Mesenchymal stem cell (in vitro differentiated cells and primary cell): Measurements from ENCODE around the gene IGFBP6.

Experiments used
- DNase-seq: peaks from one replicate; pipeline ENCODE4 v3.0.0-alpha.2; 2013
- H2AFZ ChIP-seq: one replicate; pipeline ENCODE4 v1.6.1; 2013; ENCODE audit warnings: low read depth, mild to moderate bottlenecking, control low read depth, inconsistent platforms, low read length, moderate library complexity
- H2AK5ac ChIP-seq: 2 replicates; pipeline ENCODE4 v1.6.1; 2013; ENCODE audit warnings: low read length, moderate library complexity, mild to moderate bottlenecking, inconsistent platforms; ENCODE audit not compliant: severe bottlenecking
- H2BK120ac ChIP-seq: one replicate; pipeline ENCODE4 v1.6.1; 2013; ENCODE audit warnings: low read depth, mild to moderate bottlenecking, inconsistent platforms, low read length, moderate library complexity
- H2BK12ac ChIP-seq, 2 experiments: one replicate each; pipeline ENCODE4 v1.6.1; 2013; ENCODE audit warnings: inconsistent platforms in 2 of 2, low read length in 2 of 2, mild to moderate bottlenecking in 2 of 2, moderate library complexity in 2 of 2, control low read depth in 1 of 2
- H2BK15ac ChIP-seq: one replicate; pipeline ENCODE4 v1.6.1; 2013; ENCODE audit warnings: mild to moderate bottlenecking, low read depth, inconsistent platforms; ENCODE audit not compliant: poor library complexity, severe bottlenecking
- H2BK5ac ChIP-seq: 2 replicates; pipeline ENCODE4 v1.6.1; 2013; ENCODE audit warnings: low read depth, mild to moderate bottlenecking, low read length, control low read depth, inconsistent platforms; ENCODE audit not compliant: poor library complexity, severe bottlenecking
- H3K14ac ChIP-seq, 2 experiments: one replicate each; pipeline ENCODE4 v1.6.1; 2013; ENCODE audit warnings: inconsistent platforms in 2 of 2, low read length in 2 of 2, control low read depth in 1 of 2, mild to moderate bottlenecking in 1 of 2, moderate library complexity in 1 of 2
- H3K18ac ChIP-seq, 2 experiments: one replicate each; pipeline ENCODE4 v1.6.1; 2013; ENCODE audit warnings: inconsistent platforms in 2 of 2, low read length in 2 of 2, control low read depth in 1 of 2, low read depth in 1 of 2, mild to moderate bottlenecking in 1 of 2
- H3K23ac ChIP-seq, 2 experiments: one replicate each; pipeline ENCODE4 v1.6.1; 2013; ENCODE audit warnings: inconsistent platforms in 2 of 2, low read length in 2 of 2, mild to moderate bottlenecking in 2 of 2, moderate library complexity in 2 of 2, control low read depth in 1 of 2
- H3K27ac ChIP-seq: 2 replicates; pipeline ENCODE4 v1.5.1; 2013; ENCODE audit warnings: mild to moderate bottlenecking, moderate library complexity, low read length, control low read depth, inconsistent platforms; ENCODE audit not compliant: poor library complexity, severe bottlenecking
- H3K27me3 ChIP-seq, 2 experiments: 2 replicates each; pipeline versions ENCODE4 v1.6.1 to v1.7.0; 2013; ENCODE audit warnings: low read length in 2 of 2, mild to moderate bottlenecking in 2 of 2, moderate library complexity in 2 of 2, control low read depth in 1 of 2, inconsistent platforms in 1 of 2; ENCODE audit not compliant: control insufficient read depth in 1 of 2, insufficient read depth in 1 of 2
- H3K36me3 ChIP-seq, 2 experiments: 2 replicates each; pipeline versions ENCODE4 v1.6.1 to v1.7.0; 2013; ENCODE audit warnings: low read length in 2 of 2, control low read depth in 1 of 2, inconsistent platforms in 1 of 2, low read depth in 1 of 2, mild to moderate bottlenecking in 1 of 2; ENCODE audit not compliant: insufficient read depth in 2 of 2, control insufficient read depth in 1 of 2
- H3K4ac ChIP-seq, 2 experiments: one replicate each; pipeline ENCODE4 v1.6.1; 2013; ENCODE audit warnings: inconsistent platforms in 2 of 2, low read length in 2 of 2, mild to moderate bottlenecking in 2 of 2, moderate library complexity in 2 of 2, control low read depth in 1 of 2, low read depth in 1 of 2
- H3K4me1 ChIP-seq: 2 replicates; pipeline ENCODE4 v1.6.1; 2013; ENCODE audit warnings: low read depth, low read length, control low read depth; ENCODE audit not compliant: control insufficient read depth, insufficient read depth
- H3K4me2 ChIP-seq: 2 replicates; pipeline ENCODE4 v1.6.1; 2013; ENCODE audit warnings: low read length, mild to moderate bottlenecking, inconsistent platforms; ENCODE audit not compliant: poor library complexity, severe bottlenecking
- H3K4me3 ChIP-seq, 2 experiments: 2 replicates each; pipeline versions ENCODE4 v1.5.1 to v1.7.0; 2013; ENCODE audit warnings: low read length in 2 of 2, mild to moderate bottlenecking in 2 of 2, control low read depth in 1 of 2, low read depth in 1 of 2; ENCODE audit not compliant: insufficient read depth in 1 of 2
- H3K79me1 ChIP-seq: replicated peaks from 2 replicates; pipeline ENCODE4 v1.6.1; 2013; ENCODE audit warnings: mild to moderate bottlenecking, control low read depth, low read length, inconsistent platforms; ENCODE audit not compliant: poor library complexity, severe bottlenecking
- H3K9ac ChIP-seq: 2 replicates; pipeline ENCODE4 v1.7.0; 2013; ENCODE audit warnings: mild to moderate bottlenecking, low read length, moderate library complexity
- H3K9me3 ChIP-seq: 2 replicates; pipeline ENCODE4 v1.7.0; 2013; ENCODE audit warnings: mild to moderate bottlenecking, low read length; ENCODE audit not compliant: control insufficient read depth
- H4K8ac ChIP-seq: one replicate; pipeline ENCODE4 v1.6.1; 2013; ENCODE audit warnings: inconsistent platforms, mild to moderate bottlenecking, low read length, moderate library complexity
- H4K91ac ChIP-seq: one replicate; pipeline ENCODE4 v1.6.1; 2013; ENCODE audit warnings: mild to moderate bottlenecking, low read length, inconsistent platforms
- WGBS: methylation state at CpG from one replicate; pipeline ENCODE4 v1.1.7; 2013; ENCODE audit warnings: mixed read lengths; 5-methylcytosine and 5-hydroxymethylcytosine counted together

The IGFBP6 gene

DNA sequence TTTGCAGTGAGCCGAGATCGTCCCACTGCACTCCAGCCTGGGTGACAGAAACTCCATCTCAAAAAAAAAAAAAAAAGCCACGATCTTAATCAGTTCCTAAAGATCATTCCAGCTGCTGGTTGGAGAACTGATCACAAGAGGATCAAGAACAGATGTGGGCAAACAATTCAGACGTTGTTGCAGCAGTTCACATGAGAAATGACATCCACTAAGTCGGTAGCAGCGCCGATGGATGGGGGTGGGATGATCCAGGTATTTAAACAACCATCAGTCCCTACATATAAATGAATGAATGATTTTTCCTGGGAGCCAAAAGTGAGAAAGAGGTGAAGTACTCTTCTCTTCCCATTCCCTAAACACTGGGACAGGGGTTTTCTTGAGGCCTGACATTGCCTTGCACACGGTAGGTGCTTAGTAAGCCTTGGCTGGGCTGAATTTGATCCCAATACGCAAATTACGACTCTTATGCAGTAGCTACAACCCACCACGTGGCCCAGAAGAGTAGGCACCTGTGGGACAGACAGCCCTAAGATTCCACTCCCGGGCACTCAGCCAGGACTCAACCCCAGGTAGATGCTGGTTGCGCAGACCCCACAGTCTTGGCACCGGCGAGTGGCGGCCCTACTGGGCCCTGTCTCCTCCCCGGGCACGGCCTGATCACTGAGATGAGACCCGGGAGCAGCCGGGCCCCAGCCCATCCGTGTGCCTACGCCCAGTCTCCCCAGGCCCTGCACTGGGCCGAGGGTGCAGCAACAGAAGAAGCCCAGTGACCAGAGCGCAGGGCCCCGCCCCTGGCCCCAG is 18.8 kb upstream of the IGFBP6 start:
- Histone ChIP-seq H2BK15ac (no peak overlapping the region), H3K9me3 (no peaks in the 10 kb centered on the region), H3K9ac (peak overlapping the region; percentile 88), H3K27me3 (no peaks in the 10 kb centered on the region), H3K27ac (peak overlapping the region; percentile 79), H3K4me3 (peak overlapping the region; percentile 68 to 85), H3K23ac (peak overlapping the region in 1 of 2 experiments; percentile 19), H3K18ac (peak overlapping the region; percentile 34 to 81), H3K4me2 (peak overlapping the region; percentile 83), H2AFZ (peak overlapping the region; percentile 39), H3K14ac (peak overlapping the region in 1 of 2 experiments; percentile 85), H3K79me1 (peaks cover 28% of the 10 kb centered on the region), H2BK5ac (peak overlapping the region; percentile 10), H3K4me1 (peaks cover 5% of the 10 kb centered on the region), H3K4ac (peak overlapping the region; percentile 15 to 98), H4K91ac (peak overlapping the region; percentile 94), H3K36me3 (peaks cover 28 to 30% of the 10 kb centered on the region in 2 experiments), H4K8ac (peak overlapping the region; percentile 88), H2BK120ac (peak overlapping the region; percentile 91), H2BK12ac (no peak overlapping the region), H2AK5ac (peak overlapping the region; percentile 72)
- 23% methylated on average over 20 of the region's 25 CpGs for WGBS
- peak; percentile 50 for DNase-seq

DNA sequence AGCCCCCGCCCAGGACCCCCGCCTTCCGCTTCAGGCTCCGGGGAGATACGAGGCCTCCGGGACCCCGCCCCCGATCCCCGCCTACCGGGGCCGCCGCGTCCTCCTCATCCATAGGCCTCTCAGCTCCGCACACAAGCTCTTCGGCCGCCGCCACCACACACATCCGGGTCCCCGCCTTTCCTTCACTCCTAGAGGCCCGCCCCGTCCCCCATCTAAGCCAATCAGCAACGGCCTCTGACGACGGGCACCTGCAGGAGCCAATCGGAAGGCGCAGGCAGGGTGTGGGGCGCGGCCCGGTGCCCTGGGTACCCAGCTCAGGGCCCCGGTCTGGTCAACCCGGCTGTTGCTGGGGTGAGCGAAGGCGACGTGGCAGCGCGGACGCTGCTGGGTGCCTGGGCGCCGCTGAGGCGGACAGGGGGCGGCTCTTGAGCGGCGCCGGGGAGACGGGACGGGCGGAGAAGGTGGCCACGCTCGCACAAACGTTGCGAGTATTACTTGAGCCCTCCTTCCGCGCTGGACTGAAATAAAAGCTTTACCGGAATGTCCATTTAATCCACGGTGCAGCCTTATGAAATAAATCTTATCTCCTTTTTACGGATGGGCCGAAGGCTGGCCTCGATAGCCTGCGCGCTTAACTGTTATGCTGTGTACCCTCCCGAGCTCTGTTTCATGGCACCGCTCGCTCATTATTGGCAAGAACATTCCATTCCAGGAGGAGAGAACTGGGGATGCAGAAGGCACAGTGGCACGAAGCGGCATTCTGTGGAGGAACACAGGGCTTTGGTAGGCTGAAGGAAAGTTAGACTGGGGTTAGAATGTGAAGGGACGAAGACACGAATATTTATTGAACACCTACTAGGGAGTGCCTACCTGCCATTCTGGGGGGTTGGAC is 18.0 kb upstream of the IGFBP6 start, which contains the start of gene SPRYD3:
Gene SPRYD3, minus strand, starts transcription at position 165 of the 892 bp plus-strand sequence. Its CDS starts 57 bp downstream, at position 108.
- H3K79me1 ChIP-seq: peaks cover 25% of the 10 kb centered on the region
- peak within 1 kb of the TSS in 1 of 2 experiments; percentile 85 for H2BK12ac ChIP-seq
- H4K8ac ChIP-seq: peak within 1 kb of the TSS; percentile 95
- 2% methylated on average over 62 of the region's 67 CpGs for WGBS
- H3K27me3 ChIP-seq: no peaks in the 10 kb centered on the region
- H3K4me3 ChIP-seq: peak within 1 kb of the TSS; percentile 68 to 87
- H3K9me3 ChIP-seq: no peaks in the 10 kb centered on the region
- peak within 1 kb of the TSS in 1 of 2 experiments; percentile 73 for H3K23ac ChIP-seq
- peak within 1 kb of the TSS; percentile 83 for H3K4me2 ChIP-seq
- H2BK15ac ChIP-seq: peak within 1 kb of the TSS; percentile 88
- peak within 1 kb of the TSS; percentile 63 for H2AFZ ChIP-seq
- H3K27ac ChIP-seq: peak within 1 kb of the TSS; percentile 96
- peak; percentile 98 for DNase-seq
- peaks cover 20 to 30% of the 10 kb centered on the region in 2 experiments for H3K36me3 ChIP-seq
- peak within 1 kb of the TSS; percentile 34 for H2BK5ac ChIP-seq
- H2AK5ac ChIP-seq: peak within 1 kb of the TSS; percentile 72
- H4K91ac ChIP-seq: peak within 1 kb of the TSS; percentile 95
- peak within 1 kb of the TSS; percentile 93 to 99 for H3K18ac ChIP-seq
- H3K4ac ChIP-seq: peak within 1 kb of the TSS; percentile 80 to 98
- peak within 1 kb of the TSS in 1 of 2 experiments; percentile 88 for H3K14ac ChIP-seq
- peak within 1 kb of the TSS; percentile 94 for H3K9ac ChIP-seq
- H2BK120ac ChIP-seq: peak within 1 kb of the TSS; percentile 91
- H3K4me1 ChIP-seq: peaks cover 5% of the 10 kb centered on the region

GRCh38 chr12:53082637-53083175 is 14.8 kb upstream of the IGFBP6 start:
- H4K91ac ChIP-seq: no peak overlapping the region
- H3K4me3 ChIP-seq: no peak overlapping the region
- no peak overlapping the region for H3K9ac ChIP-seq
- no peak overlapping the region for H2BK15ac ChIP-seq
- no peak overlapping the region for H3K4me2 ChIP-seq
- no peak overlapping the region for H2BK5ac ChIP-seq
- no peaks in the 10 kb centered on the region for H3K9me3 ChIP-seq
- no peak overlapping the region for H3K4ac ChIP-seq
- H4K8ac ChIP-seq: no peak overlapping the region
- peaks cover 2% of the 10 kb centered on the region for H3K79me1 ChIP-seq
- no peaks in the 10 kb centered on the region for H3K36me3 ChIP-seq
- H3K23ac ChIP-seq: no peak overlapping the region
- H3K27me3 ChIP-seq: peaks cover 0 to 9% of the 10 kb centered on the region in 2 experiments
- no CpG with 5 or more reads among the region's 2 CpGs for WGBS
- H2AFZ ChIP-seq: no peak overlapping the region
- H3K18ac ChIP-seq: no peak overlapping the region
- peaks cover 5% of the 10 kb centered on the region for H3K4me1 ChIP-seq
- no peak overlapping the region for H3K14ac ChIP-seq
- H3K27ac ChIP-seq: no peak overlapping the region
- no peak for DNase-seq
- no peak overlapping the region for H2BK12ac ChIP-seq
- no peak overlapping the region for H2BK120ac ChIP-seq
- no peak overlapping the region for H2AK5ac ChIP-seq
